ENCODE results near the gene RASGEF1B.

- TF ChIP-seq CTCF (IDR thresholded peaks at IDR 0.05; ENCODE audit: insufficient read depth, low read depth, low read length): no peak
- no peak for TF ChIP-seq EZH2 (IDR thresholded peaks at IDR 0.05; ENCODE audit: insufficient read depth, low read length)
These were observed 6.0 kb downstream of the RASGEF1B start for GRCh38 chr4:81465406-81466340.
